ENCODE measurements around the gene ARNT2. TPM values are rescaled to one million over a fixed set of nuclear protein-coding genes. Genes with fewer than 3 reads are reported as not detected.

ARNT2 gene
- total RNA-seq, 1 experiment from 2014 or later: 3.6 TPM

DNA sequence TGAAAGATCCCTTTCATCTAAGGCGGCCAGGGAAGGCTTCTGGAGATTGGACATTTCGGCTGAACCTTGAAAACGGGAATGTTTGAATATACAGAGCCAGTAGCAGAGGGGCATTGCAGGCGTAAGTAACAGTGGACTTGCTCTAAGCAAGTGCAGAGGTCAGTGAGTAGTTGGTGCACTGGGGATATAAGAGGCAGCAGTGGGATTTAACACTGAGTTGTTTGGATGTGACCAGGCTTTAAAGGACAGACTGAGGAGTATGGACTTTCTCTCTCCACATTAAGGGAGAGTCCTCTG, 1.3 kb downstream of the ARNT2 start:
- intact Hi-C loops (cut with micrococcal nuclease; ENCODE audit: unreplicated experiment): no loop called here
- Mint-ChIP-seq H3K4me1 (ENCODE audit: low read depth, unreplicated experiment) (no peaks in the 10 kb centered on the region), H3K9me3 (ENCODE audit: low read depth, unreplicated experiment) (no peaks in the 10 kb centered on the region), H3K4me3 (ENCODE audit: low read depth, unreplicated experiment) (no peak overlapping the region), H3K27ac (ENCODE audit: unreplicated experiment) (no peak overlapping the region), H3K27me3 (ENCODE audit: unreplicated experiment) (peaks cover 86% of the 10 kb centered on the region), H3K36me3 (ENCODE audit: insufficient read depth, unreplicated experiment) (no peaks in the 10 kb centered on the region)
- CTCF ChIA-PET: interaction anchor here (1.0 to 1.2 kb wide), 2 partner anchors 12 to 13 kb away, joined by 3 read pairs; no protein-coding TSS in a partner anchor
- DNase-seq: no peak
- TF ChIP-seq CTCF (IDR thresholded peaks at IDR 0.05; ENCODE audit: unreplicated experiment): no peak
- no TSS peak for BruUV-seq (replicated peaks)

DNA sequence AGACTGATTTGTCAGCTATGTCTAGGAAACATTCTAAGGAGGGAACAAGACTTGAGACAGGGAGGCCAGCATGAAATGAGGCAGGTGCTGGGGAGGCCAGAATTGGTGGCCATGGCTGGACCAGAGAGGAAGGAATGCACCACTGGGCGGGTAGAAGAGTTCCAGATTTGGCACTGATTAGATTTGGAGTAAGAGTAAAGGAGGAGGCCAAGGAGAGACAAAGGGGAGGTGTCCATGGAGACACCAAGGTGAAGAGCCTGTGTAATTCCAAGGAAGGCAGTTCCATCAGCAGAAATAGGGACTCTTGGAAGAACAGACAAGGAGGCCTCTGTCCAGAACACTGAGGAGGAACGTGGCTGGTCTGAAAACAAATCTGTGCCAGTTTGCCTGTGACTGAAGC, 1.8 kb downstream of the ARNT2 start:
- Mint-ChIP-seq H3K4me1 (ENCODE audit: low read depth, unreplicated experiment) (no peaks in the 10 kb centered on the region), H3K27me3 (ENCODE audit: unreplicated experiment) (peaks cover 87% of the 10 kb centered on the region), H3K36me3 (ENCODE audit: insufficient read depth, unreplicated experiment) (no peaks in the 10 kb centered on the region), H3K4me3 (ENCODE audit: low read depth, unreplicated experiment) (no peak overlapping the region), H3K27ac (ENCODE audit: unreplicated experiment) (no peak overlapping the region), H3K9me3 (ENCODE audit: low read depth, unreplicated experiment) (no peaks in the 10 kb centered on the region)
- BruUV-seq (replicated peaks): no TSS peak
- no peak for DNase-seq
- intact Hi-C loops (cut with micrococcal nuclease; ENCODE audit: unreplicated experiment): no loop called here
- no peak for TF ChIP-seq CTCF (IDR thresholded peaks at IDR 0.05; ENCODE audit: unreplicated experiment)
- CTCF ChIA-PET: no interaction called here

DNA sequence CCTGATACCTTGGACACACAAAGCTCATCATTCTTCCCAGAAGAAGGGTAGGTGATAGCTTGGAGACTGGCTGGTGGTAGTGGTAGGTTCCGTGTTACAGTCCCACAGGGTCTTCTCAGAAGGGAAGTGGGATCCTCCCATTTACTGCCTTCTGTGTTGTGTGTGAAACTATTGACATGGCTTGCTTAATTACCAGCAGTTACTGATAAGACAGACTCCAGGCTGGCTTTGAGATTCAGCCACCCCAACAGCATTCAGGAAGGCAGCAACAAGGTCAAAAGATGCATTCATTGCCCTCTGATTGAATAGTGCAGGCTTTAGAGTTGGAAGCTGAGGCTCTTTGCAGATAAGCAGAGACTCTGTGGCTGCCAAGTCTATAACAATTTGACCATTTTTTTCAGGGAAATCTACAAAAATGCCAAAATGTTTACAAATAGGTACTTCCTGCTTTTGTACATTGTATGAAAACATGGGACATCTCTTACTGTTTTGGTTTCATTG, 7.7 kb downstream of the ARNT2 start:
- no peak for DNase-seq
- no peak overlapping the region for H3K4me3 Mint-ChIP-seq (ENCODE audit: low read depth, unreplicated experiment)
- no peaks in the 10 kb centered on the region for H3K36me3 Mint-ChIP-seq (ENCODE audit: insufficient read depth, unreplicated experiment)
- H3K27ac Mint-ChIP-seq (ENCODE audit: unreplicated experiment): no peak overlapping the region
- intact Hi-C loops (cut with micrococcal nuclease; ENCODE audit: unreplicated experiment): no loop called here
- H3K27me3 Mint-ChIP-seq (ENCODE audit: unreplicated experiment): peaks cover 47% of the 10 kb centered on the region
- BruUV-seq (replicated peaks): no TSS peak
- TF ChIP-seq CTCF (IDR thresholded peaks at IDR 0.05; ENCODE audit: unreplicated experiment): no peak
- CTCF ChIA-PET: no interaction called here
- no peaks in the 10 kb centered on the region for H3K9me3 Mint-ChIP-seq (ENCODE audit: low read depth, unreplicated experiment)
- H3K4me1 Mint-ChIP-seq (ENCODE audit: low read depth, unreplicated experiment): peaks cover 10% of the 10 kb centered on the region

DNA sequence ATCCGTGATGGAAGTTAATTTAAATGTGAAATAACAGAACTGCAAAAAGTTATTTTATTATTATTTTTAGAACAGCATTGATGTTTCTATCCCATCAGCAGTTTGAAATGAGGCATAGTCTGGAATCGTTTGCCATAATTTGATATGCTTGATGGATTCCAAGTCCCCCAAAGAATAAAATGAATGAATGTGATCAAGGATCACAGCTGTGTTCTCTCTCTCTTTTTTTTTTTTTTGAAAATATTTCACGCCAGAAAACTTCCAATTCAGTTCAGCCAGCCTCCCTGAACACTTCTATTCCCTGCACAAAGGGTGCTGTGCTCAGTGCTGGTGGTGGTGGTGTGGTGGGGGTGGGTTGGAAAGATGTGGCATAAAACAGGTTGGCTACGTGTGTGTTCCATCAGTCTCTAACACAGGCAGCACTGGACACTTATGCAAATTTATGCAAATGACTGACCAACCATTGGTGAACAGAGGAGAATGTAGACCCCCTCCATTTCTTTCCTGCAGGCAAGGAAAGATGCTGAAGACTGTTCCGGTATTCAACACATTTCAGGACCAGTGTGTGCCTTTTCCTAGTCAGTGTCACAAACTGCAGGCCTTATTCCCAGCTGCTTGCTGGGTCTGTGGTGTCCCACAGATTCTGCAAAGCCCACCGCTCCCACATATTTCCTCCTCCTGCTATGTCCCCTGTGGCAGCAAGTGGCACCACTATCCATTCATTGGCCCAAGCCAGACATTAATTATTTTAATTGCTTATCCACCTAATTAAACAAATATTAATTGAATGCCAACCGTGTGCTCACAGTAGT, 10.6 kb downstream of the ARNT2 start:
- BruUV-seq (replicated peaks): no TSS peak
- H3K9me3 Mint-ChIP-seq (ENCODE audit: low read depth, unreplicated experiment): no peaks in the 10 kb centered on the region
- CTCF ChIA-PET: no interaction called here
- no peak overlapping the region for H3K4me3 Mint-ChIP-seq (ENCODE audit: low read depth, unreplicated experiment)
- DNase-seq: no peak
- peaks cover 19% of the 10 kb centered on the region for H3K4me1 Mint-ChIP-seq (ENCODE audit: low read depth, unreplicated experiment)
- intact Hi-C loops (cut with micrococcal nuclease; ENCODE audit: unreplicated experiment): no loop called here
- peaks cover 5% of the 10 kb centered on the region for H3K36me3 Mint-ChIP-seq (ENCODE audit: insufficient read depth, unreplicated experiment)
- TF ChIP-seq CTCF (IDR thresholded peaks at IDR 0.05; ENCODE audit: unreplicated experiment): no peak
- peaks cover 26% of the 10 kb centered on the region for H3K27me3 Mint-ChIP-seq (ENCODE audit: unreplicated experiment)
- H3K27ac Mint-ChIP-seq (ENCODE audit: unreplicated experiment): no peak overlapping the region

Data from Calu3 (cell line).